CD4-positive, alpha-beta T cell treated with Interleukin-2 at 100 ng/mL for 4 hours (primary cell): ENCODE measurements around the gene NRM.
A peak's percentile ranks its signal among the peaks of the same experiment; 100 is the strongest.
"Not testable (repeated sequence)": the region's sequence is repeated elsewhere in the genome, so short reads cannot be mapped to it uniquely, and the experiment has no call there.

Experiments used
- DNase-seq: peaks from one replicate; pipeline ENCODE4 v3.0.0-alpha.2; 2020; ENCODE audit warnings: low spot score

NRM gene

GRCh38 chr6:30687659-30688431 lies 2.9 kb downstream of the NRM start:
- no peak for DNase-seq

- peak; percentile 80 for DNase-seq
Measured at GRCh38 chr6:30686908-30687658, 3.7 kb downstream of the NRM start.

GRCh38 chr6:30686009-30686907 lies 4.5 kb downstream of the NRM start, which contains the start of gene PPP1R18:
Gene PPP1R18 (minus strand): TSS chr6:30686645. CDS start chr6:30686018, 627 bp downstream.
- peak; percentile 84 for DNase-seq

- DNase-seq, result no peak
Measured at GRCh38 chr6:30685157-30686008, 5.4 kb downstream of the NRM start.

GRCh38 chr6:30684386-30685156 lies 6.2 kb downstream of the NRM start:
- DNase-seq, result peak; percentile 60

GRCh38 chr6:30683980-30684338 lies 6.8 kb downstream of the NRM start:
- DNase-seq, result no peak

- no peak for DNase-seq
Measured at GRCh38 chr6:30683183-30683979, 7.4 kb downstream of the NRM start.

GRCh38 chr6:30682143-30683117 lies 8.4 kb downstream of the NRM start:
- peak; percentile 95 for DNase-seq

GRCh38 chr6:30681766-30682142 lies 9.0 kb downstream of the NRM start:
- no peak for DNase-seq

- no peak for DNase-seq
Measured at GRCh38 chr6:30679765-30680535, 10.8 kb downstream of the NRM start.

GRCh38 chr6:30678964-30679726 lies 11.6 kb downstream of the NRM start:
- peak; percentile 92 for DNase-seq

GRCh38 chr6:30676660-30677285 lies 14.0 kb downstream of the NRM start:
- no peak for DNase-seq

GRCh38 chr6:30672445-30673253 lies 18.1 kb downstream of the NRM start, which contains the start of gene DHX16:
Gene DHX16 (minus strand): TSS chr6:30673006. CDS start chr6:30672841, 165 bp downstream.
- peak; percentile 97 for DNase-seq

GRCh38 chr6:30670760-30671527 lies 19.8 kb downstream of the NRM start:
- no peak for DNase-seq

GRCh38 chr6:30666300-30666699 lies 24.5 kb downstream of the NRM start:
- DNase-seq, result not testable (repeated sequence)
